OCI-LY7 (cell line): Measurements from ENCODE around the gene ZNF335. TPM values are rescaled to one million over a fixed set of nuclear protein-coding genes. Genes with fewer than 3 reads are reported as not detected.

Experiments used
- BruUV-seq: library from RNA; stranded (reverse); fragments of 400-500 nt; replicated peaks from 2 replicates; lab custom pipeline; 2021; lab: Mats Ljungman, UMichigan
- CTCF ChIA-PET: fragments of 300-600 bp; sonication (Branson Sonifier 250); formaldehyde crosslinking; loops from one replicate; lab custom pipeline; 2022; ENCODE audit warnings: antibody characterized with exemption; ENCODE audit not compliant: unreplicated experiment; lab: Charles Lee
- POLR2A ChIA-PET: fragments of 300-600 bp; sonication (Branson Sonifier 250); formaldehyde crosslinking; loops from one replicate; lab custom pipeline; 2022; ENCODE audit warnings: antibody characterized with exemption; lab: Charles Lee
- DNase-seq: peaks from one replicate; pipeline ENCODE4 v3.0.0-alpha.2; 2015; ENCODE audit warnings: low spot score
- H2AFZ ChIP-seq: fragments of 200-600 bp; sonication (generic), shearing (Covaris generic); 2 replicates; pipeline ENCODE4 v1.6.1; 2014; ENCODE audit warnings: mild to moderate bottlenecking, antibody characterized with exemption, low read length, moderate library complexity
- H3K27ac ChIP-seq: fragments of 200-600 bp; sonication (generic); 2 replicates; pipeline ENCODE4 v1.5.1; 2014; ENCODE audit warnings: mixed run types, low read depth, mild to moderate bottlenecking, moderate library complexity, low read length, inconsistent platforms; ENCODE audit not compliant: poor library complexity, severe bottlenecking
- H3K36me3 ChIP-seq: fragments of 200-600 bp; sonication (generic); 2 replicates; pipeline ENCODE4 v1.6.1; 2014; ENCODE audit warnings: mild to moderate bottlenecking, antibody characterized with exemption, low read length, moderate library complexity, mixed read lengths; ENCODE audit not compliant: insufficient read depth
- H3K4me1 ChIP-seq: fragments of 200-600 bp; sonication (generic); 2 replicates; pipeline ENCODE4 v1.5.1; 2014; ENCODE audit warnings: mild to moderate bottlenecking, low read length; ENCODE audit not compliant: insufficient read depth, poor library complexity, severe bottlenecking
- H3K4me2 ChIP-seq: fragments of 200-600 bp; sonication (generic); 2 replicates; pipeline ENCODE4 v1.6.1; 2014; ENCODE audit warnings: mild to moderate bottlenecking, low read length
- H3K4me3 ChIP-seq: fragments of 200-600 bp; sonication (generic); 2 replicates; pipeline ENCODE4 v1.5.1; 2014; ENCODE audit warnings: mild to moderate bottlenecking, low read depth, low read length; ENCODE audit not compliant: poor library complexity, severe bottlenecking
- H3K79me2 ChIP-seq: fragments of 200-600 bp; sonication (generic); 2 replicates; pipeline ENCODE4 v1.6.1; 2016; ENCODE audit warnings: low read depth, mild to moderate bottlenecking, low read length, moderate library complexity, mixed read lengths; ENCODE audit not compliant: insufficient read depth
- H3K9me2 ChIP-seq: fragments of 200-600 bp; sonication (generic); 2 replicates; pipeline ENCODE4 v1.6.1; 2016; ENCODE audit warnings: mild to moderate bottlenecking, low read length, mixed read lengths; ENCODE audit not compliant: insufficient read depth
- H3K9me3 ChIP-seq: fragments of 200-600 bp; sonication (generic); 2 replicates; pipeline ENCODE4 v1.6.1; 2014; ENCODE audit warnings: mild to moderate bottlenecking, mixed run types, low read length, mixed read lengths
- H4K20me1 ChIP-seq: fragments of 200-600 bp; sonication (generic); 2 replicates; pipeline ENCODE4 v1.6.1; 2014; ENCODE audit warnings: mild to moderate bottlenecking, antibody characterized with exemption, low read length, moderate library complexity, mixed read lengths; ENCODE audit not compliant: insufficient read depth
- EZH2phosphoT487 ChIP-seq: fragments of 200-600 bp; sonication (generic); IDR thresholded peaks from 2 replicates; pipeline ENCODE4 v1.6.1; 2018; ENCODE audit warnings: low read depth, borderline replicate concordance, mild to moderate bottlenecking, mixed run types, antibody characterized with exemption, low read length, moderate library complexity, mixed read lengths
- intact Hi-C: fragments of 100-400 bp; cut with micrococcal nuclease; formaldehyde crosslinking; loops from one replicate; pipeline ENCODE4 v1.10.0; 2022; ENCODE audit not compliant: unreplicated experiment
- total RNA-seq, 2 experiments: library from RNA; depleted of rRNA in 1 of 2; stranded (reverse); fragments of >200 nt in 1 of 2; shearing (Covaris generic) in 1 of 2; gene quantifications; 2 replicates each; pipeline ENCODE4 v1.2.3, GENCODE V29; 2014 to 2022
- TF ChIP-seq, protein P1 (sequence below): fragments of 200-600 bp; sonication (generic); conservative IDR thresholded peaks from 2 replicates; pipeline ENCODE4 v1.5.1; 2014; ENCODE audit warnings: mild to moderate bottlenecking, antibody characterized with exemption, low read length, moderate library complexity, mixed read lengths

Gene ZNF335
- total RNA-seq, 2 experiments from 2014 or later: 21.0 to 28.4 TPM

- TF ChIP-seq, protein P1, sequence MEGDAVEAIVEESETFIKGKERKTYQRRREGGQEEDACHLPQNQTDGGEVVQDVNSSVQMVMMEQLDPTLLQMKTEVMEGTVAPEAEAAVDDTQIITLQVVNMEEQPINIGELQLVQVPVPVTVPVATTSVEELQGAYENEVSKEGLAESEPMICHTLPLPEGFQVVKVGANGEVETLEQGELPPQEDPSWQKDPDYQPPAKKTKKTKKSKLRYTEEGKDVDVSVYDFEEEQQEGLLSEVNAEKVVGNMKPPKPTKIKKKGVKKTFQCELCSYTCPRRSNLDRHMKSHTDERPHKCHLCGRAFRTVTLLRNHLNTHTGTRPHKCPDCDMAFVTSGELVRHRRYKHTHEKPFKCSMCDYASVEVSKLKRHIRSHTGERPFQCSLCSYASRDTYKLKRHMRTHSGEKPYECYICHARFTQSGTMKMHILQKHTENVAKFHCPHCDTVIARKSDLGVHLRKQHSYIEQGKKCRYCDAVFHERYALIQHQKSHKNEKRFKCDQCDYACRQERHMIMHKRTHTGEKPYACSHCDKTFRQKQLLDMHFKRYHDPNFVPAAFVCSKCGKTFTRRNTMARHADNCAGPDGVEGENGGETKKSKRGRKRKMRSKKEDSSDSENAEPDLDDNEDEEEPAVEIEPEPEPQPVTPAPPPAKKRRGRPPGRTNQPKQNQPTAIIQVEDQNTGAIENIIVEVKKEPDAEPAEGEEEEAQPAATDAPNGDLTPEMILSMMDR: no peak
- no peak for TF ChIP-seq EZH2phosphoT487
- intact Hi-C loops: no loop called here
- H3K27ac ChIP-seq: no peak overlapping the region
- no peaks in the 10 kb centered on the region for H3K9me3 ChIP-seq
- POLR2A ChIA-PET: interaction anchor here (1.4 kb wide), 1 partner anchor 24 kb away, joined by 3 read pairs; no protein-coding TSS in a partner anchor
- H3K4me3 ChIP-seq: no peak overlapping the region
- CTCF ChIA-PET: interaction anchor here (0.6 kb wide), 1 partner anchor 45 kb away, joined by 3 read pairs; no protein-coding TSS in a partner anchor
- no peak overlapping the region for H3K4me2 ChIP-seq
- no peaks in the 10 kb centered on the region for H3K4me1 ChIP-seq
- H4K20me1 ChIP-seq: no peaks in the 10 kb centered on the region
- no TSS peak for BruUV-seq
- no peaks in the 10 kb centered on the region for H3K79me2 ChIP-seq
- H3K36me3 ChIP-seq: no peaks in the 10 kb centered on the region
- H2AFZ ChIP-seq: no peak overlapping the region
- no peak for DNase-seq
- H3K9me2 ChIP-seq: no peaks in the 10 kb centered on the region
Measured at GRCh38 chr20:45925821-45926506, 46.0 kb downstream of the ZNF335 start.

DNA sequence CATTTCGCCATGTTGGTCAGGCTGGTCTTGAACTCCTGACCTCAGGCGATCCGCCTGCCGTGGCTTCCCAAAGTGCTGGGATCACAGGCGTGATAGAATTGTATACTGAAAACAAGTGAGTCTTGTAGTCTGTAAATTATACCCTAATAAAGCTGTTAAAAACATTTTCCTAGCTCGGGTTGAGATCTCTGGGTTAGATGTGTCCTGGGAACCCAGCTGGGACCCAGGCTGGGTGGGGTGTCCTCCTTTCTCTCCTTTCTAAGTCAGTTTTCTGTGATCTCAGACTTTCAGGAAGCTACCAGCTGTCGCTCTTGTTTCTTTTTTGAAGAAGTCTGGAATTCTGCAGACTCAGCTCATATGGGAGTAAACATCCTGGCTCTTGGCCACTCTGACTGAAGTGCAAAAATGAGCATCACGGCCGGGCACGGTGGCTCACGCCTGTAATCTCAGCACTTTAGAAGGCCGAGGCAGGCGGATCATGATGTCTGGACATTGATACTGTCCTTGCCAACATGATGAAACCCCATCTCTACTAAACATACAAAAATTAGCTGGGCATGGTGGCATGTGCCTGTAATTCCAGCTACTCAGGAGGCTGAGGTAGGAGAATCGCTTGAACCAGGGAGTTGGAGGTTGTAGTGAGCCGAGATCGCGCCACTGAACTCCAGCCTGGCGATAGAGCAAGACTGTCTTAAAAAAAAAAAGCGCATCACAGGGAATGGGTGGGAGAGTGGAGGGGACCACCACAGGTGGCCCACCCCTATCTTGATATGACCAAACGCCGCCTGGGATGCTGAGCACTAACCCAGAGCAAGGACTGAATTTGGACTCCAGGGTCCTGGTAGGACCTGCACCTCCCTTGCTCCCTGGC lies 47.4 kb downstream of the ZNF335 start:
- H3K79me2 ChIP-seq: no peaks in the 10 kb centered on the region
- no peak overlapping the region for H3K27ac ChIP-seq
- H3K9me3 ChIP-seq: no peaks in the 10 kb centered on the region
- intact Hi-C loops: no loop called here
- no peak for DNase-seq
- no peak overlapping the region for H3K4me3 ChIP-seq
- no peaks in the 10 kb centered on the region for H4K20me1 ChIP-seq
- H3K4me2 ChIP-seq: no peak overlapping the region
- no peak overlapping the region for H2AFZ ChIP-seq
- no peaks in the 10 kb centered on the region for H3K4me1 ChIP-seq
- TF ChIP-seq EZH2phosphoT487: no peak
- TF ChIP-seq, protein P1: no peak
- no peaks in the 10 kb centered on the region for H3K36me3 ChIP-seq
- BruUV-seq: no TSS peak
- ChIA-PET CTCF (no interaction called here), POLR2A (interaction anchor here (0.9 kb wide), 1 partner anchor 44 kb away, joined by 3 read pairs; the partner anchor contains the start of gene ZSWIM1)
- no peaks in the 10 kb centered on the region for H3K9me2 ChIP-seq
